K562 (cell line): ENCODE measurements around the gene PEX6. TPM values are rescaled to one million over a fixed set of nuclear protein-coding genes. Genes with fewer than 3 reads are reported as not detected.
A peak's percentile ranks its signal among the peaks of the same experiment; 100 is the strongest.

Source experiments
- ARID1B ChIP-seq: fragments of 450-650 bp; IDR thresholded peaks from 2 replicates; pipeline ENCODE4 v1.6.1; 2016; ENCODE audit warnings: antibody characterized with exemption, mild to moderate bottlenecking, inconsistent platforms
- CEBPG ChIP-seq, 3 experiments: fragments of 200-800 bp in 1 of 3; sonication (Bioruptor generic) in 1 of 3; sonication (generic) in 1 of 3; formaldehyde crosslinking in 1 of 3; IDR thresholded peaks in 2 of 3; conservative IDR thresholded peaks in 1 of 3; 2 replicates each; pipeline versions ENCODE4 v1.6.1 to v1.8.0; 2016 to 2022; ENCODE audit warnings: missing compliant biosample characterization in 2 of 3, missing genetic modification characterization in 2 of 3, mild to moderate bottlenecking in 1 of 3, missing genetic modification reagents in 1 of 3
- CREBBP ChIP-seq: IDR thresholded peaks from one replicate; pipeline ENCODE4 v1.6.1; 2012; ENCODE audit warnings: low read depth, mild to moderate bottlenecking, control low read depth, inconsistent platforms, low read length
- DPF2 ChIP-seq: fragments of 450-650 bp; IDR thresholded peaks from 2 replicates; pipeline ENCODE4 v1.6.1; 2016
- FOXJ2 ChIP-seq: fragments of 200-800 bp; sonication (Bioruptor generic); IDR thresholded peaks from 2 replicates; pipeline ENCODE4 v1.6.1; 2016; ENCODE audit warnings: missing genetic modification characterization, missing compliant biosample characterization
- FOXK2 ChIP-seq, 2 experiments: fragments of 450-650 bp; IDR thresholded peaks in 1 of 2; conservative IDR thresholded peaks in 1 of 2; 2 replicates each; pipeline ENCODE4 v1.6.1; 2016; ENCODE audit warnings: low read depth in 2 of 2, mild to moderate bottlenecking in 1 of 2
- GMEB1 ChIP-seq: fragments of 250-450 bp; sonication (Bioruptor Pico); IDR thresholded peaks from 2 replicates; pipeline ENCODE4 v1.4.0; 2020; ENCODE audit warnings: mild to moderate bottlenecking
- HBP1 ChIP-seq: fragments of 450-650 bp; formaldehyde crosslinking; IDR thresholded peaks from 2 replicates; pipeline ENCODE4 v1.4.0; 2022; ENCODE audit warnings: missing genetic modification characterization
- MITF ChIP-seq: IDR thresholded peaks from 2 replicates; pipeline ENCODE4 v1.6.1; 2014; ENCODE audit warnings: antibody characterized with exemption
- SP1 ChIP-seq: sonication (generic); formaldehyde crosslinking; IDR thresholded peaks from 2 replicates; pipeline ENCODE4 v1.8.1; 2022; ENCODE audit warnings: mild to moderate bottlenecking, missing genetic modification reagents
- SRSF9 ChIP-seq: fragments of 200-400 bp; formaldehyde crosslinking; IDR thresholded peaks from 2 replicates; pipeline ENCODE4 v1.6.1; 2017; ENCODE audit warnings: low read depth, low read length, borderline replicate concordance
- TBL1XR1 ChIP-seq, 2 experiments: IDR thresholded peaks; 2 replicates each; pipeline ENCODE4 v1.6.1; 2012; ENCODE audit warnings: improper control_type of control experiment in 2 of 2, low read length in 2 of 2, mild to moderate bottlenecking in 1 of 2
- USF1 ChIP-seq: sonication (generic); formaldehyde crosslinking; IDR thresholded peaks from 2 replicates; pipeline ENCODE4 v1.9.0; 2022; ENCODE audit warnings: mild to moderate bottlenecking, missing genetic modification reagents
- ZBTB49 ChIP-seq: sonication (generic); formaldehyde crosslinking; IDR thresholded peaks from 2 replicates; pipeline ENCODE4 v1.8.0; 2022; ENCODE audit warnings: missing genetic modification reagents, mild to moderate bottlenecking, borderline replicate concordance
- ZFPM2 ChIP-seq: fragments of 250-450 bp; sonication (Bioruptor Pico); IDR thresholded peaks from 2 replicates; pipeline ENCODE4 v1.5.1; 2022; ENCODE audit warnings: mild to moderate bottlenecking
- ZNF41 ChIP-seq: fragments of 250-450 bp; sonication (Bioruptor Pico); conservative IDR thresholded peaks from 2 replicates; pipeline ENCODE4 v1.4.0; 2020; ENCODE audit warnings: mild to moderate bottlenecking
- ZNF764 ChIP-seq: fragments of 250-450 bp; sonication (Bioruptor Pico); IDR thresholded peaks from 2 replicates; pipeline ENCODE4 v1.4.0; 2020; ENCODE audit warnings: low read depth, mild to moderate bottlenecking, moderate library complexity
- polyA plus RNA-seq, 8 experiments: library from polyadenylated mRNA; depleted of rRNA in 4 of 8; stranded (reverse) in 5 of 8; unstranded in 3 of 8; fragments of >200 nt; fragmentation: Nextera tagmentation in 2 of 8; fragmentation: Illumina TruSeq in 1 of 8; extraction: Ambion mirVana in 2 of 8; extraction: Trizol in 1 of 8; gene quantifications; 2 replicates each; pipeline versions ENCODE4 v1.2.1 to v1.2.3, GENCODE V29; 2011 to 2014; ENCODE audit warnings: inconsistent platforms in 1 of 8, missing spikeins in 1 of 8
- total RNA-seq, 7 experiments: library from RNA; depleted of rRNA in 6 of 7; stranded (reverse); fragments of >200 nt in 6 of 7; fragmentation: Illumina TruSeq in 2 of 7; extraction: Trizol in 2 of 7; gene quantifications; 2 replicates each; pipeline versions ENCODE4 v1.2.1 to v1.2.3, GENCODE V29; 2011 to 2021; ENCODE audit warnings: low replicate concordance in 1 of 7

The PEX6 gene
- total and polyA plus RNA-seq, 9 of the 15 experiments (the other 6 are each of a cell fraction or from before 2014, with no cell fraction given) = 0.17 to 20.8 (median 6.9) TPM

- TF ChIP-seq CREBBP = no peak
- no peak for TF ChIP-seq HBP1 (CRISPR knock-in tag)
- TF ChIP-seq SP1 (CRISPR knock-in tag) = peak; percentile 26; the same call in 1 of the 2 replicates
- no peak for TF ChIP-seq CEBPG (CRISPR knock-in tag; IDR thresholded peaks at IDR 0.05)
- TF ChIP-seq CEBPG (tag; conservative IDR thresholded peaks at IDR 0.05 in 1 of 2, IDR thresholded peaks at IDR 0.05 in 1 of 2) = no peak
- TF ChIP-seq SRSF9 = no peak
- TF ChIP-seq FOXJ2 = 0 out of 2 replicates have a peak, but pooled peaks have one; percentile 19
- no peak for TF ChIP-seq FOXK2 (conservative IDR thresholded peaks at IDR 0.05 in 1 of 2, IDR thresholded peaks at IDR 0.05 in 1 of 2; ENCODE audit: low read depth in 2 of 2)
- TF ChIP-seq USF1 (CRISPR knock-in tag) = no peak
- peak; percentile 79; the same call in 1 of the 2 replicates for TF ChIP-seq ZFPM2 (CRISPR knock-in tag)
- no peak for TF ChIP-seq ZNF764 (CRISPR knock-in tag)
- no peak for TF ChIP-seq ZNF41 (CRISPR knock-in tag)
- peak; percentile 67; the same call in 1 of the 2 replicates for TF ChIP-seq ZBTB49 (CRISPR knock-in tag)
- TF ChIP-seq GMEB1 = peak; percentile 80
- TF ChIP-seq TBL1XR1 (IDR thresholded peaks at IDR 0.05; ENCODE audit: low read length in 2 of 2) = no peak
- peak; percentile 16; the same call in 1 of the 2 replicates for TF ChIP-seq DPF2
- no peak for TF ChIP-seq ARID1B
- no peak for TF ChIP-seq MITF
Observed at GRCh38 chr6:43021270-43022047, 42.5 kb upstream of the PEX6 start, which contains the start of gene RRP36 (continued).
